RPMI7951 (cell line): ENCODE results near the gene GPR21. TPM values are rescaled to one million over a fixed set of nuclear protein-coding genes. Genes with fewer than 3 reads are reported as not detected.

Experiments used
- DNase-seq: peaks from one replicate; pipeline ENCODE4 v3.0.0-alpha.2; 2012; ENCODE audit warnings: low read depth
- total RNA-seq: library from RNA; depleted of rRNA; stranded (reverse); fragments of >200 nt; shearing (Covaris generic); gene quantifications from 2 replicates; pipeline ENCODE4 v1.2.3, GENCODE V29; 2014; rRNA removed

The GPR21 gene
- total RNA-seq, 1 experiment from 2014 or later, result not detected

DNA sequence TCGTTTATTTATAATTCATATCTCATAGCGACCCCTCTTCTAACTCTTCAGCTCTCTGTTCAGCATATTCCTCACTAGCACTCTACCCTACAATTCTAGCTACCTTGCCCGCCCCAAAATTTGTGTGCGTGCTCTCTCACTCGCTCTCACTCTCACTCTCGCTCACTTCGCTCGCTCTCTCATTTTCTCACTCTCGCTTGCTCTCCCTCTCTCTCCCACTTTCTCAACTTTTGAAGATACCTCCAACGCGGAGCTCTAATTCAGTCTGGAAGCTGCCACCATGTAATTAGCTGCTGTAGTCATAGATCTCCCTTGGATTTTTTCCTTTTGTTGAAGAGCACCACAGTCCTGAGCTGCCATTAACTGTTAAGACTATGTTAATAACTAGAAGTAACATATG lies 30.4 kb downstream of the GPR21 start:
- no peak for DNase-seq

DNA sequence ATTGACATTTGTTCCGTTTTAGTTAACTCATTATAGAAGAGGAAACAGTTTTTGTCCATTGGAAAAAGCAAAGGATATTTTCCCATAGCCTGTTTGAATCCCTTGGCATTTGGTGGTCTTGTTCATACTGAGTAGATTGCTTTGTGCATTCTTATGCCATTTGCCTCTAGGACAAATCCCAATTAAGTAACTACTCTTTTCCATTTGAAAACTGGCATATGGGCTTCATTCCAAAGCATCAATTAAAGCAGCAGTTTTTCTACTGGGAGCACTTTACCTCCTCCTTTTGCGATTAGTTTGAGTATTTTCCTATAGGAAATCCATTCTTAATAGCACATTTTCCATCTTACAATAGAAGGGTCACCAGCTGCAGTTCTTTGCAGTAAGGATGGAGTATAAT lies 31.2 kb downstream of the GPR21 start:
- DNase-seq, result peak; percentile 5

DNA sequence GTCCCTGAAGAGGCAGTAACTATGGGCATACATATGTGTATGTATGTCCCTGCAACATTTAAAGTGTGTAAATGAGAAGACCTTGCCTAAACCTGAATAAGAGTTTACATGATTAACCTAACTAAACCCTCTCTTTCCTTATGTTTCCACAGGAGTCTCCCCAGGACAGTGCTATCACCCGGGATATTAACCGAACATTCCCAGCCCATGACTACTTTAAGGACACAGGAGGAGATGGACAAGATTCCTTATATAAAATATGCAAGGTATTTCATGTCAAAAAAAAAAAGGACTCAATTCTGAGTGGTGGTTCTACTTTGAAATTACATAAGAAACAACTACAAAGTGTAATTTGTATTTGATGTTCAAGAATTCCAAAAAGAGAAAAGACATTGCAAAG lies 31.7 kb downstream of the GPR21 start:
- no peak for DNase-seq

DNA sequence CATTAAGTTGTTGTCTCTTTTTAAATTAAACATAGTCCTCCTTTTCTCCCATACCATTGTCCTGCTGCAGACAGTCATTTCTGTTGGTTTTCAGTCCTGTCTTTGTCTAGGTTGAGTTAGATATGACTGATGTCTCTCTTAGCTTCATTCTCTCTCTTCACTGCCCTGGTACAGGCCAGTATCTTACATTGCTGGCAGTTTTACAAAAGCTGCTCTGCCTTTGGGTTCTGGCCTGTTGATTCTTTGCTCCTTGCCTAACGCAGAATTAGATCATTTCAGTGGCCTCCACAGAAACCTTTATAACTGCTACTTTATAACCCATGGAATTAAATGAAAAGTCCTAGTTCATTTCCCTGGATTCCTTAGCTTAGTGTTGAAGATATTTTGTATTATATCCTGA lies 33.7 kb downstream of the GPR21 start:
- no peak for DNase-seq

DNA sequence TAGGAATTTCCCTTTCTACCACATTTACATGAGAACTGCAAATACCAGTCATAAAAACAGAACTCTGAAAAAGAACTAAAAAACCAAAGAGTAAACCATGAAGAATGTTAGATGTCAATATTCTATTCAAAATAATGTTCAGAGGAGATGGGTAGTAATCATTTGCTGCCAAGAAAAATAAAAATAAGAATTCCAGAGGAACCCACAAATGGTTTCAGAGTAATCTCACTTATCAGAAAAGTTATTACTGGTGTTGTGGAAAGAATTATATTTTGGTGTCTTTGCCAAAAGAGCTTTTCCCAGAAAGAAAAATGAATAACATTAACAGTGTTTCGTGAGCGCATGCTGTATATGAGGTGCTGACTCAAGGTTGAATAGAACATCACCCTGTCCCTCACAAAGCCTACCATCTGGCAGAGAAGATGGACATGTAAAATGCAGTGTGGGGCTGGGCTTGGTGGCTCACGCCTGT lies 35.6 kb downstream of the GPR21 start:
- DNase-seq, result peak; percentile 4

DNA sequence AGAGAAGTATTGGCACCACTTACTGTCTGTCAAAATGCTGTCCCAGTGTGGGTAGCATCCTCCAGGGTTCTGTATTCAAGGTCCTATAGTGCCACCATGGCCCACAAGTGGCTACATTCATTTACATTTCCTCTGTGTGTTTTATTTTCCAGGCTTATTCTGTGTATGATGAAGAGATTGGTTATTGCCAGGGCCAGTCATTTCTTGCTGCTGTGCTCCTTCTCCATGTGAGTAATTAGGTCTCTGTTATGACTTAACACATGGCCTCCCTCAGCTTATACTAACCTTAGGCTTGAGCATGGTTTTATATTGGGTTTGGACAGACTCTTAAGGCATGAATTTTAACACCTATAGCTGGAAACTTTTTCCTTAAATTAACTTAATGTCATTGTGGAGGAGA lies 36.7 kb downstream of the GPR21 start:
- DNase-seq, result no peak

DNA sequence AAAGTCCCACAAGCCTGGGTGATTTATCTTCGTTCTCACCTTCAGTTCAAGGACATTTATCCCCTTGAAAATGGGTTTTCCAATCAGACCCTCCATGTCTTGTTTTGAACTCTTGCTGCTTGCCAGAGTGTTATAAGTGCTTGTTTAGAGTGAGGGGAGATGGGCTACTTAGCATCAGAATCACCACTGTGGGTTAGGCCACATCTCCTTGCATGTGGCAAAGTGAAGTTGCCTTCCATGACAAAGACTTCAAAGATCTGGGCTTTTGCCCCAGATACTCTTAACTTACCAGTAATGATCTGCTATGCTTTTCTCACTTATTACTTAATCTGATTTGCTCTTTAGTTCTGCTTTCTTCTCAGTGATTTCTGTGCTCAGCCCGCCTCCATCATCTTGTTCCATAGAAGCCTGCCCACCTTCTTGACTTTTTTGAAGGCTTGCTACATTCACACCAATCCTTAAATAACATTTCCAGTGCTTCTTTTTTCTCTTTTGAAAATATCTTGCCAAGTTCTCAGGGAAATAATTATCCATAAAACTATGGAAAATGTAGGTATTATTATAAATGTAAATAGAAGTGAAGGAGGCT lies 39.0 kb downstream of the GPR21 start:
- DNase-seq, result no peak

DNA sequence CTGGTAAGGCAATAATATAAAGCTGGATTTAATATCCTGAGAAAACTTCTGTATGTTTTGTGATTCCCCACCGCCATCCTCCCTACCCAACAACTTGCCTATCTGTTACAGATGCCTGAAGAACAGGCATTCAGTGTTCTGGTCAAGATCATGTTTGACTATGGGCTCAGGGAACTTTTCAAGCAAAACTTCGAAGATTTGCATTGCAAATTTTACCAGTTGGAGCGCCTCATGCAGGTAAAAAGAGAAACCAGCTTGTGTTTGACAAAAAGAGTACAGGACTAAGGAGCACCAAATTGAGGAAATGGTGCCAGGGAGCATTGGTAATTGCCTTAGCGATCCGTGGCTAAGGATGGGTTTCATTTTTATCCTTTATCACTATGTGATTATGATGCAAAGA lies 40.0 kb downstream of the GPR21 start:
- no peak for DNase-seq

DNA sequence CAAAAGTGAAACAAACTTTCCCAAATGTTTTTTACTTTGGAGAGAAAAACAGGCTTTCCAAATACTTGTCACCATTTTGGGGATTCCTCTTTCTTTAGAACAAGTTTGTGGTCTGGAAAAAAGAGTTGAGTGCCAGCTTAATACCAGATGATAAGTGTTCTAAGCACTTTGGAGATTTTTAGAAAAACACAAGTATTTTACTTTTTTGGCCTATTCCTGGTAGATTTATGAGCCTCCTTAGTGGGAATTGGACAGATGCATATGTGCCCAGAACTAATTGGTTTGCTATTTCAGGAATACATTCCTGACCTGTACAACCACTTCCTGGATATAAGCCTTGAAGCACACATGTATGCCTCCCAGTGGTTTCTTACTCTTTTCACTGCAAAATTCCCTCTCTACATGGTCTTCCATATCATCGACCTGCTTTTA lies 40.5 kb downstream of the GPR21 start:
- peak; percentile 76 for DNase-seq

DNA sequence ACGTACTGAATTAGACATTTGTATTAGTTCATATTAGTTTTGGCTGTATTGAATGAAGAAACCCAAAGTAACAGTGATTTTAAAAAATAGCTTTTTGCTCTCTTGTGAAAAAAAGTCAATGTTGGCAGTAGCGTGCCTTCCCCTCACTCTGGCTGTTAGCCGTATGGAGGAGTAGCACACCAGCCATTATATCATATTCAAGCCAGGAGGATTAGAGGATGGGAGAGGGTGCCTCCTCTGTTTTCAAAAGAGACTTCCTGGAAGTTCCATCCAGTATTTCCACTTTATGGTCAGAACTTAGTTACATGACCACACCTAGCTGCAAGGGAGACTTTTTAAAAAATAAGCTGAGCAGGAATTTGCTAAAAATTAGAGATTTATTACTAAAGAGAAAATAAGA lies 41.2 kb downstream of the GPR21 start:
- no peak for DNase-seq

DNA sequence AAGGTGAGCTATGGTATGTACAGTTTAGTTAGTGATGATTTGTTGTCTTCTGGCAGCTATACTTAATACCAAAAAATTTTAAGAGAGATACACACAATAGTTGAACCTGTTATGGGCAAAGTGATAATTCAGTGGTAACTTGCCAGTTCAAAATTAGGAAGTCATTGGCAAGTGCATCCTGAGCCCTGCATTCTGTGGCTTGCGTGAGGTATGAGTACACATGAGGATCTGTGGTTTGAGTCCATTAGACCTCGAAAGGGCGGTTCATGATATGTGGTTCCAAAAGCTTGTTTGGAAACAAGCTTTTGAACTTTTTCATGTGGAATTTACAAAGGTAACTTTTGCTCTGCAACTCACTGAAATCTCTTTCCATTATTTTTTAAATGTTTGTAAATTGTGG lies 47.0 kb downstream of the GPR21 start:
- DNase-seq, result no peak

DNA sequence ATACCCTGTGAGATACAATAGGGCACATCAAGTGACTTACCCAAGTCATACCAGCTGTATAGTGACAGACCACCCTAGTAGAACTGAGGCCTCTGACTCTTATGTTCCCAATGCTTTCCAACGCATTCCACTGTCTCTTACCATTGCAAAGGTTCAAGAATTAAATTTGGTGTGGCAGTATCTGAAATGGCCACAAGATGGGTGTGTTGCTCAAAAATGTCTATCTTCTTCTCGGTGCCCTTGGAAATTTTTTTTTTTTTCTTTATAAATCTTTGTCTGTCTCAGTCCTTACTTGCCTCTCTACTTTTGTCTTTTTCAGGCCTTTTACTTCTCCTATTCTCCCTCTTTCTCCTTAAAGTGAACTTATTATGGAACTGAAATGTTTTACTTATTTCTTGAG lies 48.4 kb downstream of the GPR21 start:
- peak; percentile 25 for DNase-seq

DNA sequence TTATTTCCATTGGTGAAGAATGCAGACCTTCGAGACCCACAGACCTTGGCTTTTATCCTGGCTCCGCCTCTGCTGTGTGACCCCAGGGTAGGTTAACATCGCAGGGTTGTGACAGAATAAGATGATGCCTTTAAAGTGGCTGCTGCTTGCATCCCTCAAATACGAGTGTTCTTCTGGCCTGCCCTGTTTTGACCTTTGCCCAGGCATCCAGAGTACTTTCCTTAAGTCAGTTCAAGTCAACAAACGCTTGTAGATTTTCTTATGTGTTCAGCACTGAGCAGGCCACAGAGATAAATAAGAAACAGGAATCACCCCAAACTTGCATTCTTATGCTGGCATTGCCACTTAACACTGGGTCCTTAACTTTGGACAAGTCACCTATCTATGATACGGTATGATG lies 50.2 kb downstream of the GPR21 start:
- no peak for DNase-seq

DNA sequence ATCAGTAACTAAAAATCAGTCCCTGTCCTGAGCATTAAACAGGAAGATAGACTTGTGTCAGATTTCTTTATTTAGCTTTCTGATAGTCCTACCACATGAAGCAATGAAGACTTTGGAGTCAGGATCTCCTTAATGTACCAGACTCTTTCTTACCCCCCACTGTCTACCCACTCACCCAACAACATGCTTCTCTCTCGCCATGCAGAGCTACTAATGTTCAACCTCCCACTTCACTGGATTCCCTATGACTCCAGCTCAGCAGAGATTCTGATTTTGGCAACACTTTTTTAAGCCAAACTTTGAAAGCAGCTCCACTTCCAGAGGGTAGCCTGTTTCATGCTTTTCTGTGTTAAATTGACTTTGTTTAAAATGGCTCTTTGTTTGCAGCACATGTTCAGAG lies 50.8 kb downstream of the GPR21 start:
- no peak for DNase-seq

Other genes with a start within 250 kb of the GPR21 start
- gene OR5C1, start 244.7 kb upstream of the GPR21 start, total RNA-seq, result not detected in 2 replicates
- not detected in 2 replicates for gene OR1K1, start 233.5 kb upstream of the GPR21 start, total RNA-seq
- 21.5 and 23.7 TPM in 2 replicates for gene PDCL, start 205.1 kb upstream of the GPR21 start, total RNA-seq
- 26.1 and 26.4 TPM in 2 replicates for gene RC3H2, start 128.3 kb upstream of the GPR21 start, total RNA-seq
- 8.3 and 11.7 TPM in 2 replicates for gene ZBTB6, start 120.3 kb upstream of the GPR21 start, total RNA-seq
- 1.9 and 2.9 TPM in 2 replicates for gene ZBTB26, start 102.2 kb upstream of the GPR21 start, total RNA-seq
- gene RABGAP1, start 92.6 kb upstream of the GPR21 start, total RNA-seq, result 12.4 and 15.7 TPM in 2 replicates
- gene STRBP, start 234.9 kb downstream of the GPR21 start, total RNA-seq, result 10.6 and 11.0 TPM in 2 replicates